ENCODE data around the gene AGK.

- TF ChIP-seq, protein P1, sequence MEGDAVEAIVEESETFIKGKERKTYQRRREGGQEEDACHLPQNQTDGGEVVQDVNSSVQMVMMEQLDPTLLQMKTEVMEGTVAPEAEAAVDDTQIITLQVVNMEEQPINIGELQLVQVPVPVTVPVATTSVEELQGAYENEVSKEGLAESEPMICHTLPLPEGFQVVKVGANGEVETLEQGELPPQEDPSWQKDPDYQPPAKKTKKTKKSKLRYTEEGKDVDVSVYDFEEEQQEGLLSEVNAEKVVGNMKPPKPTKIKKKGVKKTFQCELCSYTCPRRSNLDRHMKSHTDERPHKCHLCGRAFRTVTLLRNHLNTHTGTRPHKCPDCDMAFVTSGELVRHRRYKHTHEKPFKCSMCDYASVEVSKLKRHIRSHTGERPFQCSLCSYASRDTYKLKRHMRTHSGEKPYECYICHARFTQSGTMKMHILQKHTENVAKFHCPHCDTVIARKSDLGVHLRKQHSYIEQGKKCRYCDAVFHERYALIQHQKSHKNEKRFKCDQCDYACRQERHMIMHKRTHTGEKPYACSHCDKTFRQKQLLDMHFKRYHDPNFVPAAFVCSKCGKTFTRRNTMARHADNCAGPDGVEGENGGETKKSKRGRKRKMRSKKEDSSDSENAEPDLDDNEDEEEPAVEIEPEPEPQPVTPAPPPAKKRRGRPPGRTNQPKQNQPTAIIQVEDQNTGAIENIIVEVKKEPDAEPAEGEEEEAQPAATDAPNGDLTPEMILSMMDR (IDR thresholded peaks at IDR 0.05), result no peak
- TF ChIP-seq EP300 (IDR thresholded peaks at IDR 0.05), result no peak
- no peak for TF ChIP-seq POLR2A (IDR thresholded peaks at IDR 0.05)
These were observed 90.7 kb downstream of the AGK start for GRCh38 chr7:141641876-141642275.

Measured in stomach (tissue), 4 donors.